Ovary (tissue), 9 donors: Measurements from ENCODE around the gene HTR3E. TPM values are rescaled to one million over a fixed set of nuclear protein-coding genes. Genes with fewer than 3 reads are reported as not detected.

Source experiments
- DNase-seq, 5 donors: peaks; one replicate each; pipeline ENCODE4 v3.0.0-alpha.2; 2019 to 2020
- H3K27ac ChIP-seq, 2 donors: fragments of 200-600 bp; one replicate each; pipeline versions ENCODE4 v1.5.1 to v1.8.0; 2019 to 2022
- H3K27me3 ChIP-seq: fragments of 200-600 bp; one replicate; pipeline ENCODE4 v1.8.0; 2022
- H3K36me3 ChIP-seq: fragments of 200-600 bp; sonication (generic); one replicate; pipeline ENCODE4 v1.5.1; 2019
- H3K4me1 ChIP-seq: one replicate; pipeline ENCODE4 v1.8.1; 2013; ENCODE audit warnings: mild to moderate bottlenecking, moderate library complexity; ENCODE audit not compliant: insufficient read depth
- H3K4me3 ChIP-seq: fragments of 200-600 bp; sonication (generic); one replicate; pipeline ENCODE4 v1.5.1; 2017
- H3K9me3 ChIP-seq, 2 donors: fragments of 200-600 bp in 1 of 2; sonication (generic) in 1 of 2; one replicate each; pipeline versions ENCODE4 v1.5.1 to v1.8.1; 2013 to 2019; ENCODE audit warnings: mild to moderate bottlenecking in 1 of 2, moderate library complexity in 1 of 2
- EP300 ChIP-seq: sonication (generic); formaldehyde crosslinking; IDR thresholded peaks from one replicate; pipeline ENCODE4 v1.6.1; 2017; ENCODE audit warnings: antibody characterized with exemption
- POLR2A ChIP-seq: fragments of 450-650 bp; IDR thresholded peaks from one replicate; pipeline ENCODE4 v1.6.1; 2017; ENCODE audit warnings: antibody characterized with exemption, mild to moderate bottlenecking, moderate library complexity
- WGBS, 3 donors: extraction: QIAGEN DNeasy Blood & Tissue Kit in 1 of 3; methylation state at CpG; one replicate each; pipeline versions ENCODE4 v1.1.5 to v1.1.7; 2013 to 2017; 5-methylcytosine and 5-hydroxymethylcytosine counted together
- intact Hi-C, 4 donors: fragments of 100-400 bp; cut with DNase I; formaldehyde crosslinking; loops; one replicate each; pipeline versions ENCODE4 v1.11.0 to v1.15.1; 2022 to 2023
- polyA plus RNA-seq, 2 donors: library from polyadenylated mRNA; stranded (reverse); fragments of 200-250 nt in 1 of 2; fragments of 350-450 nt in 1 of 2; fragmentation: Illumina TruSeq in 1 of 2; extraction: RNeasy Lipid Tissue Mini Kit (QIAGEN cat#74804) in 1 of 2; gene quantifications; one replicate each; pipeline ENCODE4 v1.2.3, GENCODE V29; 2013 to 2014
- total RNA-seq, 7 donors: library from RNA; depleted of rRNA in 2 of 7; stranded (reverse); fragments of >200 nt in 2 of 7; fragmentation: NEBNext Ultra II Directional in 3 of 7; extraction: Animal tissue kit (Norgen Biotek cat#: 25700) in 3 of 7; gene quantifications; one replicate each; pipeline versions ENCODE4 v1.1.0 to v1.2.4, GENCODE V29; 2016 to 2023
- TF ChIP-seq, protein P1 (sequence below), 3 donors: fragments of 450-650 bp in 2 of 3; fragments of 200-600 bp in 1 of 3; IDR thresholded peaks; one replicate each; pipeline versions ENCODE4 v1.5.1 to v1.8.0; 2016 to 2022; ENCODE audit warnings: antibody characterized with exemption in 3 of 3, mild to moderate bottlenecking in 1 of 3
- donor health status: DM: no; HTN: no; CAD: no; lungs with moderate emphysema.
- donor health status: DM: no; HTN: no; CAD: no.
- donor health status: Bipolar disorder and iron deficiency.
- donor health status: DM: yes; HTN: yes; CAD: no.
- donor health status: DM: no; HTN: no; CAD: no.
- donor health status: DM: yes; HTN: yes; CAD: no.

HTR3E gene
- total and polyA plus RNA-seq, 9 donors, result not detected

DNA sequence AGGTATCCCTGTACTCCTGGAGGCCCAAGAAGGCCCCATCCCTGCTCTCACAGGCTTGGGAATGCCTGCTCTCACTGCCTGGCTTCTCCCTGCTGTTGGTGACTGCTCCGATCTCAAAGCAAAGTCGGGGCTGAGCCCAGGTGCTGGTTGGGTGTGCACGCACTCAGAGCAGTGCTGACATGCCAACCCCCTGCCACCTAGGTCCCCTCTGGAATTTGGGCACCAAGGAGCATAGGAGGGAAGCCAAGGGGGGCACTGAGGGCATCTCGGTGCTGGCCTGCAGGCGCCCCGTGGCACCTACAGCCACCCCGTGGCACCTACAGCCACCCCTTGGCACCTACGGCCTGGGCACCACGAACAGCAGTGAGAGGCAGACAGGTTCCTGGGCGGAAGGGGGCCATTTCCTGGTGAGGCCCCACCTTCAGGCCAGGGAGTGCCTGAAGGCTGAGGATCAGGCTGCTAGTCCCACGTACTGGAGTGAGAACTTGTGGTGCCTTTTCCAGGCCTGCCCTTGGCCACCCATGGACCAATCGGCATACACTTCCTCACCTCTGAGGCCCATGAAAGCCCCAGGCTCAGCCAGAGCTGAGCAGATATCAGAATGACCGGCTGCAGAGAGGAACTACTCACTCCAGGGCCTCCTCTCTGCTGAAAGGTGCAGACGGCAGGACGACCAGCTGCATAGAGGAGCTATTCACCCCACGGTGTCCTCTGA lies 15.6 kb upstream of the HTR3E start:
- Histone ChIP-seq H3K4me1 (no peaks in the 10 kb centered on the region), H3K27ac (no peak overlapping the region), H3K27me3 (no peaks in the 10 kb centered on the region), H3K9me3 (no peaks in the 10 kb centered on the region), H3K4me3 (no peak overlapping the region), H3K36me3 (no peaks in the 10 kb centered on the region)
- TF ChIP-seq POLR2A, result no peak
- TF ChIP-seq EP300, result no peak
- TF ChIP-seq, protein P1, sequence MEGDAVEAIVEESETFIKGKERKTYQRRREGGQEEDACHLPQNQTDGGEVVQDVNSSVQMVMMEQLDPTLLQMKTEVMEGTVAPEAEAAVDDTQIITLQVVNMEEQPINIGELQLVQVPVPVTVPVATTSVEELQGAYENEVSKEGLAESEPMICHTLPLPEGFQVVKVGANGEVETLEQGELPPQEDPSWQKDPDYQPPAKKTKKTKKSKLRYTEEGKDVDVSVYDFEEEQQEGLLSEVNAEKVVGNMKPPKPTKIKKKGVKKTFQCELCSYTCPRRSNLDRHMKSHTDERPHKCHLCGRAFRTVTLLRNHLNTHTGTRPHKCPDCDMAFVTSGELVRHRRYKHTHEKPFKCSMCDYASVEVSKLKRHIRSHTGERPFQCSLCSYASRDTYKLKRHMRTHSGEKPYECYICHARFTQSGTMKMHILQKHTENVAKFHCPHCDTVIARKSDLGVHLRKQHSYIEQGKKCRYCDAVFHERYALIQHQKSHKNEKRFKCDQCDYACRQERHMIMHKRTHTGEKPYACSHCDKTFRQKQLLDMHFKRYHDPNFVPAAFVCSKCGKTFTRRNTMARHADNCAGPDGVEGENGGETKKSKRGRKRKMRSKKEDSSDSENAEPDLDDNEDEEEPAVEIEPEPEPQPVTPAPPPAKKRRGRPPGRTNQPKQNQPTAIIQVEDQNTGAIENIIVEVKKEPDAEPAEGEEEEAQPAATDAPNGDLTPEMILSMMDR (IDR thresholded peaks at IDR 0.05), result no peak
- intact Hi-C loops, result no loop called here
- 86 to 88% (median 87%) methylated on average over 15 to 16 of the region's 16 CpGs for WGBS, 3 donors
- DNase-seq, result no peak

DNA sequence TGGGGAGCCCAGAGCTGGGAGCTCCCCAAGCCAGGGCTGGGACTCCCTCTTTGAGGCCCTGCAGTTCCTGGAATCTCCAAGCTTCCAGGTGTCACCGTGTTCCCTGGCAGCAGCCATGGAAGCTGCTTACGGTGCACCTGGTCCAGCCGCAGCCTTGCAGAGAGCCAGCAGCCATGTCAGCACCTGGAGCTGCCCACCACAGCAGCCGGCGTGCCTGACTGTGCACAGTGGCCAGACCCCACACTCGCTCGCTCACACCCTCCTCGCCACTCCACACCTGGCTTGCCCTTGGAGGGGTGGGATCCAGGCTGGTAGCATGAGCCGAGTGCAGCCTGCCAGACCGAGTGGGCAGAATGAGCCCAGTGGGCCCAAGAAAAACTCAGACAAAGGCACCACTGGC lies 14.8 kb upstream of the HTR3E start:
- no peak overlapping the region for H3K4me3 ChIP-seq
- WGBS, 3 donors, result 87 to 93% (median 92%) methylated on average over 10 of the region's 10 CpGs
- no peaks in the 10 kb centered on the region for H3K36me3 ChIP-seq
- no peaks in the 10 kb centered on the region for H3K4me1 ChIP-seq
- no peak for DNase-seq
- no peaks in the 10 kb centered on the region for H3K9me3 ChIP-seq
- TF ChIP-seq, protein P1 (IDR thresholded peaks at IDR 0.05), result no peak
- TF ChIP-seq POLR2A, result no peak
- TF ChIP-seq EP300, result no peak
- intact Hi-C loops, result no loop called here
- H3K27ac ChIP-seq, result no peak overlapping the region
- no peaks in the 10 kb centered on the region for H3K27me3 ChIP-seq

DNA sequence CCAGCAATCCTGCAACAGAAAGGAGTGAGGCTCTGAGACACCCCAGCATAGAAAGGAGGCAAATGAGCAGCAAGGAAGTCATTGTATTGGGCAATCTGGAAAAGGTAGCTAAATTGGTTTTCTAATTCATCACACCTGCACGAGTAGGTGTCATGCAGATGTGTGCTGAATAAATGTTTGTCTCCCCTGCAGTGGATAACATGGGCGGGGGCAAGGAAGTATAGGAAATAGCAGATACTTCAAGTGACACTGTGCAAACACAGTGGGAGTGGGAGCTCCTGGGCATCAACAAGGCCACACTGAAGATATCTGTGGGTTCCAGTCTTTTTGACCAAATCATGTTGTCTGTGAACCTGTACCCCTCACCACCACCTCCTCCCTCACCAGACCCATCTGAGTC lies 14.4 kb upstream of the HTR3E start:
- 75 to 81% (median 80%) methylated on average over 2 of the region's 2 CpGs for WGBS, 3 donors
- H3K27me3 ChIP-seq, result no peaks in the 10 kb centered on the region
- no peaks in the 10 kb centered on the region for H3K36me3 ChIP-seq
- TF ChIP-seq, protein P1 (IDR thresholded peaks at IDR 0.05), result no peak
- TF ChIP-seq POLR2A (no peak), EP300 (no peak)
- intact Hi-C loops, result no loop called here
- H3K27ac ChIP-seq, result no peak overlapping the region
- no peak for DNase-seq
- no peaks in the 10 kb centered on the region for H3K9me3 ChIP-seq
- H3K4me3 ChIP-seq, result no peak overlapping the region
- H3K4me1 ChIP-seq, result no peaks in the 10 kb centered on the region

DNA sequence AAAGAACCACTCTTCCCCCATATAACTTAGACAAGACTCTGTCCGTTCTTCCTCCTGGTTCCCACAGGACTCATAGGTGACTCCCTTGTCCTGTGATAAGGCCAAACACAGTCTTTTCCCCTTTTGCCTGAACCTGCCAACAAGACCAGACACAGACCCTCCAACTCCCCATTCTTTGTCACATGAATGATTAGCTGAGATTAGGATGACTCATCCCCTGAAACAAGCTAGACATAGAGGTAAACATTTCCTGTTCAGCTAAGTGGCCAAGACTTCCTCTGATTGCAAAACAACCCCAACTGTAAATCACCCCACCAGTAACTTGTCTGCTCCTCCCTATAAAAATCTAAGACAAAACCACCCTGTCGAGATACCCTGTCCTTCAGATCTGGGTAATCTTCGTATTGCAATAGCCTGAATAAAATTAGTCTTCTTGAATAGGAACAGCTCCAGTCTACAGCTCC lies 11.4 kb upstream of the HTR3E start:
- TF ChIP-seq, protein P1 (IDR thresholded peaks at IDR 0.05), result no peak
- TF ChIP-seq POLR2A, result no peak
- TF ChIP-seq EP300, result no peak
- no peaks in the 10 kb centered on the region for H3K4me1 ChIP-seq
- no peaks in the 10 kb centered on the region for H3K9me3 ChIP-seq
- H3K36me3 ChIP-seq, result no peaks in the 10 kb centered on the region
- 22 to 41% (median 30%) methylated on average over 3 of the region's 3 CpGs for WGBS, 3 donors
- no peak for DNase-seq
- no peak overlapping the region for H3K27ac ChIP-seq
- intact Hi-C loops, result no loop called here
- H3K4me3 ChIP-seq, result no peak overlapping the region
- no peaks in the 10 kb centered on the region for H3K27me3 ChIP-seq
